KOPT-K1 (cell line): ENCODE data around the gene CR1L.
"Not testable (repeated sequence)": the region's sequence is repeated elsewhere in the genome, so short reads cannot be mapped to it uniquely, and the experiment has no call there.

Experiments used
- H3K27ac ChIP-seq: fragments of 200-600 bp; sonication (generic); 2 replicates; pipeline ENCODE4 v1.5.1; 2016; ENCODE audit warnings: antibody characterized with exemption, mild to moderate bottlenecking, low read depth, low read length; ENCODE audit not compliant: poor library complexity, severe bottlenecking
- H3K36me3 ChIP-seq: fragments of 200-600 bp; sonication (generic); 2 replicates; pipeline ENCODE4 v1.5.1; 2017; ENCODE audit warnings: antibody characterized with exemption, mild to moderate bottlenecking, low read length, moderate library complexity; ENCODE audit not compliant: insufficient read depth
- H3K9me3 ChIP-seq: fragments of 200-600 bp; sonication (generic); 2 replicates; pipeline ENCODE4 v1.5.1; 2017; ENCODE audit warnings: antibody characterized with exemption, low read length, mild to moderate bottlenecking; ENCODE audit not compliant: insufficient read depth, poor library complexity, severe bottlenecking

The CR1L gene

DNA sequence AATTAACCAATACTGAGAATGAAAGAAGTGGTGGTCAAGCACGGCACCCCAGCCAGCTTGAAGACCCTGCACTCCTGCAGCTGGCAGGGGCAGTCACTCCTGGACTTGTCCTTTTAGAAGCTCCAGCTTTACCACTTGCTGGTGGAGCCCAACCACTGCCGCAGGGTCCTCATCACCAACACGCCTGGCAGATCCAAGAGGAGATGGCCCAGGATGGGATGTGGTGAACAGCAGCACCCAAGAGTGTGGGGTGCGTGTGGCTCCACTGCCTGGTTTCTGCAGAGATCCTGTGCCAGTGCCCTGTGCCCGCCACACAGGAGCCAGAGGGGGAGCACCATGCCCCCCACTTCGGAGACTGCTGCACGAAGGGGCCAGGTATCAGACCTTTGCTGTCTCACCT lies 13.5 kb downstream of the CR1L start:
- Histone ChIP-seq H3K36me3 (no peaks in the 10 kb centered on the region), H3K27ac (no peak overlapping the region), H3K9me3 (no peaks in the 10 kb centered on the region)

- Histone ChIP-seq H3K9me3 (no peaks in the 10 kb centered on the region), H3K27ac (no peak overlapping the region), H3K36me3 (no peaks in the 10 kb centered on the region)
Measured at GRCh38 chr1:207658904-207659485, 14.1 kb downstream of the CR1L start.

GRCh38 chr1:207659545-207660153 lies 14.7 kb downstream of the CR1L start:
- Histone ChIP-seq H3K27ac (no peak overlapping the region), H3K9me3 (no peaks in the 10 kb centered on the region), H3K36me3 (no peaks in the 10 kb centered on the region)

DNA sequence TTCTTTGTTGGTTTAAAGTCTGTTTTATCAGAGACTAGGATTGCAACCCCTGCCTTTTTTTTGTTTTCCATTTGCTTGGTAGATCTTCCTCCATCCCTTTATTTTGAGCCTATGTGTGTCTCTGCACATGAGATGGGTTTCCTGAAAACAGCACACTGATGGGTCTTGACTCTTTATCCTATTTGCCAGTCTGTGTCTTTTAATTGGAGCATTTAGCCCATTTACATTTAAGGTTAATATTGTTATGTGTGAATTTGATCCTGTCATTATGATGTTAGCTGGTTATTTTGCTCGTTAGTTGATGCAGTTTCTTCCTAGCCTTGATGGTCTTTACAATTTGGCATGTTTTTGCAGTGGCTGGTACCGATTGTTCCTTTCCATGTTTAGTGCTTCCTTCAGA lies 16.5 kb downstream of the CR1L start:
- H3K27ac ChIP-seq, H3K36me3 ChIP-seq, H3K9me3 ChIP-seq: not testable (repeated sequence)

GRCh38 chr1:207666342-207666741 lies 21.4 kb downstream of the CR1L start:
- Histone ChIP-seq H3K27ac (no peak overlapping the region), H3K9me3 (no peaks in the 10 kb centered on the region), H3K36me3 (no peaks in the 10 kb centered on the region)

DNA sequence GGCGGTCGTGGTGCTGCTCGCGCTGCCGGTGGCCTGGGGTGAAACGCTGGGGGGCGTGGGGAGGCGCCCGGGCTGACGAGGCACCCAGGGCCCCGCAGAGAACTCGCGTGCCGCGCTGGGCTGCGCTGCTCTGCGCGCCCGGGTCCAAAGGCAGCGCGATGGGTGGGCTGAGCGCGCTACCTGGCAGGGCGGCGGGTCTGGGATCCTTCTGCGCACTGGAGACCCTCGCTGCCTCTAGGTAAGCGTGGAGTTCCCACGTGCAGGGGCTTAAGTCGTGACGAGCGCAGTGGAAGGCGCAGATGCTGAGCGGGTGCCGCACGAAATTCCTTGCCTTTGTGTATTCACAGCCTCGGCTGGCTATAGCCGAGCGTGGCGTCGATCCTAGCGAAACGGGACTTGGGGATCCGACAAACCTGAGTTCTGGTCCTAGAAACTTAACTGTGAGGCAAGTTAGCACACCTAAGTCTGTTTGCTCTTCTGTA lies 24.6 kb downstream of the CR1L start:
- Histone ChIP-seq H3K9me3 (no peaks in the 10 kb centered on the region), H3K27ac (no peak overlapping the region), H3K36me3 (no peaks in the 10 kb centered on the region)

DNA sequence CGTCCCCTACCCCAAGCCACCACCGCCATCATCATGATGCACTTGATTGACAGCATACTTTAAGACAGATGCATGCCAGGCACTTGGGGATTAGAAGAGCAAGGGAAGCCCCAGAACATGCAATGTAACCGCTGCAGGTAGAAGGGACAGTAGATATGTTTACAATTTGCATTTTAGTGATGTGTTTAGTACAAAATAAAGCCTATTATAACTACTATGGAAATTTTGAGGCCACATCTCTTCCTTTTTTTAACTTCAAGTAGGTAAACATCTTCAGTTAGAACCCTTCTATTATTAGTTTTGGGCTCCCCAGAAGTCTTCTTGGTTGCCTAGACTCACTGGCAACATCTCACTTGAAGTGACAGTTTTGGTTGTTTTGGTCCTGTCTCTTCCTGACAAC lies 25.3 kb downstream of the CR1L start:
- H3K36me3 ChIP-seq: no peaks in the 10 kb centered on the region
- no peaks in the 10 kb centered on the region for H3K9me3 ChIP-seq
- H3K27ac ChIP-seq: no peak overlapping the region

DNA sequence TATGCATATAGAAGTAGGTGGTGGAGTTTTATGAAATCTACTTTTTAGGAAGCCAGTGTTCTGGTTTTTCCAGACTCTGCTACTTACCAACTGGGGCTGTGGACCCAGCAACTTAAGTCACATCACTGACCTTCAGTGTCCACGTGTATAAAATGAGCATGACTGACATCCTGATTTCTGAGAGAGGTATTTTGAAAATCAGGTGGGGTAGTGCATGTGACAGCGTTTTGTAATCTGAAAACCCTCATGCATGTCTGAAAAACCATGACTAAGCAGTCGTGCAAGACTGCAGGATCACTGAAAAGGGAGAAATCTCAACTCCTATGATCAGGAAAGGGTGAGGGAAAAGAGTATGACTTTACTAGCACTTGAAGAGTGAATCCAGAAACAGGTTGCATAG lies 26.1 kb downstream of the CR1L start:
- Histone ChIP-seq H3K36me3 (no peaks in the 10 kb centered on the region), H3K27ac (no peak overlapping the region), H3K9me3 (no peaks in the 10 kb centered on the region)

DNA sequence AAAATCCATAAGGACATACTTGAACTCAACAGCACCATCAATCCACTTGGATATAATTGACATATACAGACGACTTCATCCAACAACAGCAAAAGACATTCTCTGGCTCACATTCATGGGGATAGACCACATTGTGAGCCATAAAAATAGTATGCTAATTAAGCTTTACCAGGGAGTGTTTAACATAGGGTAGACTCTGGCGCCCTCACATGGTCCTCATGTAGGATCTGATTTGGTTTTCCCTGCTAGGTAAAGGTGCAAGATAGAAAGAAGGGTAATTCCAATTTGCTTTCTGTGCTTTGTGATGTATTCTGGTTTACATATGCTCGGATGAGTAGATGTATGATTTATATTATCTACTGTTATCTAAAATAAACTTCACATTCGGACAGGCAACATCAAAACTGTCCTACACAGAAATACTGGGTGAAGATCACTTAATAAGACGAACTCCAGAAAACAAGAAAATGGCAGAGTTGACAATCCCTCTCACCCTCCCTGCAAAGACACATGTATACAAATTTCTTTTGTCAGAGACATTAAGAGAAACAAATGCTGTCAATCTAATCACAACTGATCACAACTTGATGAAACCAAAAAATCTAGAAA lies 27.7 kb downstream of the CR1L start:
- no peaks in the 10 kb centered on the region for H3K9me3 ChIP-seq
- no peaks in the 10 kb centered on the region for H3K36me3 ChIP-seq
- H3K27ac ChIP-seq: no peak overlapping the region

- H3K36me3 ChIP-seq: no peaks in the 10 kb centered on the region
- H3K27ac ChIP-seq: no peak overlapping the region
- no peaks in the 10 kb centered on the region for H3K9me3 ChIP-seq
Measured at GRCh38 chr1:207673399-207673798, 28.5 kb downstream of the CR1L start.

DNA sequence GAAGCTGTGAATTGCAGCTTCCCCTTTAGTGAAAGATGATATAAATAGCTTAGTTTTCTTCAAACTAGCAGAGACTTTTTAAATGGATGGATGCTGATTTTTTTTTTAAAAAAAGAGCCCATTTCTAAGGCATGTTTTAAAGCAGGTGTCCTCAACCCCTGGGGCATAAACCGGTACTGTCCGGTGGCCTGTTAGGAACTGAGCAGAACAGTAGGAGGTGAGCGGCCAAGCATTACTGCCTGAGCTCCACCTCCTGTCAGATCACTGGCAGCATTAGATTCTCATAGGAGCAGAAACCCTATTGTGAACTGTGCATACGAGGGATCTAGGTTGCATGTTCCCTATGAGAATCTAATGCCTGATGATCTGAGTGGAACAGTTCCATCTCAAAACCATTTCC lies 31.2 kb downstream of the CR1L start:
- Histone ChIP-seq H3K36me3 (no peaks in the 10 kb centered on the region), H3K27ac (no peak overlapping the region), H3K9me3 (no peaks in the 10 kb centered on the region)

GRCh38 chr1:207680590-207681388 lies 35.9 kb downstream of the CR1L start:
- not testable (repeated sequence) for H3K9me3 ChIP-seq, H3K27ac ChIP-seq, H3K36me3 ChIP-seq

GRCh38 chr1:207682872-207683434 lies 38.0 kb downstream of the CR1L start:
- H3K9me3 ChIP-seq, H3K27ac ChIP-seq, H3K36me3 ChIP-seq: not testable (repeated sequence)

DNA sequence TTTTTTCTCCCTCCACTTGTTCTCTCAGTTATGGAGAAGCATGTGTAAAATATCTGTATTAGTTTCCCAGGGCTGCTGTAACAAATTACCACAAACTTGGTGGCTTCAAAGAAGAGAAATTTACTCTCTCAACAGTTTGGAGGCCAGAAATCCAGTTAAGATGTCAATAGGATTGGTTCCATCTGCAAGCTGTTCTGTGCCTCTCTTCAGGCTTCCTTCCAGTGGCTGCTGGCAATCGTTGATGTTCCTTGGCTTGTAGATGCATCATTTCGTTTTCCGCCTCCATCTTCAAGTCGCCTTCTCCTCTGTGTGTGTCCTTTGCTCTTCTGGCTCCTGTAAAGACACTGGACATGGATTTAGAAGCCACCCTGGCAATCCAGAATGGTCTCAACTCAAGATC lies 45.6 kb downstream of the CR1L start:
- H3K9me3 ChIP-seq, H3K36me3 ChIP-seq, H3K27ac ChIP-seq: not testable (repeated sequence)

DNA sequence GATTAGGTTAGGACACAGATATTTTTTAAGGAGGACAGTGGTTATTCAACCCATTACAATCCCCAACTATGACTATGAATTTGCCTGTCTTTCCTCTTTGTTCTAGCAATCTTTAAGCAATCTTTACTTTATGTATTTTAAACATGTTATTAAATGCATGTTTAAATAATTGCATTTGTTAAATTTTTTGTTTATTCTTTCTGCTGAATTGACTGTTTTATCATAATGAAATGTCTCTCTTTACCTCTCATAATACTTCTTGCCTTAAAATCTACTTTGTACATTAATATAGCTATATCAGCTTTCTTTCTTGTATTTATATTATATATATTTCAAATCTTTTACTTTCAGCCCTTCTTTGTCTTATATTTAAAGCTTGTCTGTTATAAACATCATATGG lies 46.1 kb downstream of the CR1L start:
- Histone ChIP-seq H3K9me3 (no peaks in the 10 kb centered on the region), H3K27ac (no peak overlapping the region)

More for the DNA sequence above, 46.1 kb downstream of the CR1L start:
- H3K36me3 ChIP-seq: no peaks in the 10 kb centered on the region
